ENCODE results near the gene USP44. TPM values are rescaled to one million over a fixed set of nuclear protein-coding genes. Genes with fewer than 3 reads are reported as not detected.

Gene USP44
- total and polyA plus RNA-seq, 2 of the 8 experiments (the other 6 are each of a cell fraction or from before 2014, with no cell fraction given): 129 to 197 TPM

DNA sequence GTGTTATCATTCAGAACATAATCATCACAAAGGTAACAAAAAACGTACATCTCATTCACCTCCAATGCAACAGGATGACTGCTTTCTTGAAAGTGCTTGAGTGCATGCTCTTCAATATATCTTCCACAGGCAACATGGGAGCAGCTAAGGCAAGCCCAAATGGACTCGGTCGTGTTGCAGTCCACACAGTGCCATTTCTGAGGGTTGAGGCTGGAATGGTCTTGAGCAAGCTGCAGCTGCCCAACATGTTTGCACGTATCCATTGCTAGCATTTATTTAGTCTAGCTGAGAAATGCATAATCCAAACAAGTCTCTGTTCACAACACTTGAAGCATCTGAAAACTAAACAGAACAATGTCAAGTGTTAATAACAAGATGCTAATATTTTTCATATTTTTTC is 17.3 kb downstream of the USP44 start (continued):
- TF ChIP-seq RNF2 (IDR thresholded peaks at IDR 0.05; ENCODE audit: borderline replicate concordance, low read depth, low read length, missing control alignments, poor library complexity, severe bottlenecking): no peak
- TF ChIP-seq POU5F1 (IDR thresholded peaks at IDR 0.05; ENCODE audit: low read depth, low read length): no peak
- TF ChIP-seq BACH1 (IDR thresholded peaks at IDR 0.05; ENCODE audit: low read length): no peak
- TF ChIP-seq ASH2L (IDR thresholded peaks at IDR 0.05; ENCODE audit: low read length): no peak
- no peak for TF ChIP-seq TBP (IDR thresholded peaks at IDR 0.05; ENCODE audit: low read depth, low read length)
- TF ChIP-seq CEBPB (IDR thresholded peaks at IDR 0.05; ENCODE audit: low read depth, low read length): no peak
